HepG2 (cell line): ENCODE results near the gene ALS2. TPM values are rescaled to one million over a fixed set of nuclear protein-coding genes. Genes with fewer than 3 reads are reported as not detected.

Experiments
- CHCHD3 ChIP-seq: sonication (generic); formaldehyde crosslinking; IDR thresholded peaks from 2 replicates; pipeline ENCODE4 v1.8.0; 2022; ENCODE audit warnings: mild to moderate bottlenecking, missing genetic modification reagents, moderate library complexity
- FIP1L1 ChIP-seq: fragments of 200-400 bp; formaldehyde crosslinking; IDR thresholded peaks from 2 replicates; pipeline ENCODE4 v1.6.1; 2018; ENCODE audit warnings: low read depth, mild to moderate bottlenecking, low read length, moderate library complexity, borderline replicate concordance; ENCODE audit not compliant: insufficient read depth
- GTF3A ChIP-seq: sonication (generic); formaldehyde crosslinking; conservative IDR thresholded peaks from 2 replicates; pipeline ENCODE4 v1.4.0; 2020; ENCODE audit warnings: mild to moderate bottlenecking, missing genetic modification reagents
- MAZ ChIP-seq, 2 experiments: sonication (generic) in 1 of 2; formaldehyde crosslinking in 1 of 2; IDR thresholded peaks; 2 replicates each; pipeline versions ENCODE4 v1.5.0 to v1.6.1; 2012 to 2020; ENCODE audit warnings: low read depth in 2 of 2, mild to moderate bottlenecking in 2 of 2, borderline replicate concordance in 1 of 2, improper control_type of control experiment in 1 of 2, low read length in 1 of 2, missing genetic modification reagents in 1 of 2, moderate library complexity in 1 of 2
- NKX3-1 ChIP-seq: sonication (generic); formaldehyde crosslinking; IDR thresholded peaks from 2 replicates; pipeline ENCODE4 v1.5.0; 2020; ENCODE audit warnings: missing genetic modification reagents
- SNAI1 ChIP-seq: sonication (generic); formaldehyde crosslinking; IDR thresholded peaks from 2 replicates; pipeline ENCODE4 v1.5.0; 2020; ENCODE audit warnings: mild to moderate bottlenecking, missing genetic modification reagents, borderline replicate concordance
- ZFX ChIP-seq: sonication (generic); formaldehyde crosslinking; IDR thresholded peaks from 2 replicates; pipeline ENCODE4 v1.4.0; 2020; ENCODE audit warnings: mild to moderate bottlenecking, low read depth, missing genetic modification reagents, moderate library complexity
- ZNF230 ChIP-seq: sonication (generic); formaldehyde crosslinking; IDR thresholded peaks from 2 replicates; pipeline ENCODE4 v1.4.0; 2020; ENCODE audit warnings: mild to moderate bottlenecking, missing genetic modification reagents
- ZNF331 ChIP-seq: sonication (generic); formaldehyde crosslinking; IDR thresholded peaks from 2 replicates; pipeline ENCODE4 v1.4.0; 2020; ENCODE audit warnings: missing genetic modification reagents
- ZNF367 ChIP-seq: sonication (generic); formaldehyde crosslinking; IDR thresholded peaks from 2 replicates; pipeline ENCODE4 v1.4.0; 2020; ENCODE audit warnings: missing genetic modification reagents, borderline replicate concordance
- ZNF577 ChIP-seq: sonication (generic); formaldehyde crosslinking; IDR thresholded peaks from 2 replicates; pipeline ENCODE4 v1.4.0; 2020; ENCODE audit warnings: mild to moderate bottlenecking, low read depth, missing genetic modification reagents, borderline replicate concordance
- ZNF724P ChIP-seq: sonication (generic); formaldehyde crosslinking; IDR thresholded peaks from 2 replicates; pipeline ENCODE4 v1.8.0; 2022; ENCODE audit warnings: missing genetic modification reagents, borderline replicate concordance
- ZNF761 ChIP-seq: sonication (generic); formaldehyde crosslinking; conservative IDR thresholded peaks from 2 replicates; pipeline ENCODE4 v1.4.0; 2020; ENCODE audit warnings: mild to moderate bottlenecking, missing genetic modification reagents
- ZNF878 ChIP-seq: sonication (generic); formaldehyde crosslinking; IDR thresholded peaks from 2 replicates; pipeline ENCODE4 v1.8.1; 2023; ENCODE audit warnings: mild to moderate bottlenecking, missing genetic modification reagents, moderate library complexity
- polyA plus RNA-seq, 8 experiments: library from polyadenylated mRNA; depleted of rRNA in 3 of 8; stranded (reverse) in 7 of 8; unstranded in 1 of 8; fragments of >200 nt; fragmentation: Illumina TruSeq in 4 of 8; extraction: Trizol in 4 of 8; gene quantifications; 2 replicates each; pipeline versions ENCODE4 v1.2.1 to v1.2.3, GENCODE V29; 2011 to 2016; ENCODE audit warnings: low read depth in 4 of 8, missing spikeins in 1 of 8, mixed read lengths in 1 of 8; ENCODE audit not compliant: insufficient read depth in 1 of 8
- total RNA-seq, 5 experiments: library from RNA; depleted of rRNA; stranded (reverse); fragments of >200 nt; fragmentation: Illumina TruSeq; extraction: Trizol; gene quantifications; 2 replicates each; pipeline ENCODE4 v1.2.3, GENCODE V29; 2016; ENCODE audit warnings: low read depth in 1 of 5
- TF ChIP-seq, protein P1 (sequence below): sonication (generic); formaldehyde crosslinking; conservative IDR thresholded peaks from 2 replicates; pipeline ENCODE4 v1.4.0; 2020; ENCODE audit warnings: mild to moderate bottlenecking, missing genetic modification reagents, moderate library complexity
- TF ChIP-seq, protein P2 (sequence below): sonication (generic); formaldehyde crosslinking; IDR thresholded peaks from 2 replicates; pipeline ENCODE4 v1.5.1; 2020; ENCODE audit warnings: missing genetic modification reagents, mild to moderate bottlenecking, borderline replicate concordance
- TF ChIP-seq, protein P3 (sequence below): sonication (generic); formaldehyde crosslinking; IDR thresholded peaks from 2 replicates; pipeline ENCODE4 v1.5.1; 2020; ENCODE audit warnings: mild to moderate bottlenecking, moderate library complexity, missing genetic modification reagents

ALS2 gene
- total and polyA plus RNA-seq, 2 of the 13 experiments (the other 11 are each of a cell fraction or from before 2014, with no cell fraction given) = 12.7 to 19.3 TPM

DNA sequence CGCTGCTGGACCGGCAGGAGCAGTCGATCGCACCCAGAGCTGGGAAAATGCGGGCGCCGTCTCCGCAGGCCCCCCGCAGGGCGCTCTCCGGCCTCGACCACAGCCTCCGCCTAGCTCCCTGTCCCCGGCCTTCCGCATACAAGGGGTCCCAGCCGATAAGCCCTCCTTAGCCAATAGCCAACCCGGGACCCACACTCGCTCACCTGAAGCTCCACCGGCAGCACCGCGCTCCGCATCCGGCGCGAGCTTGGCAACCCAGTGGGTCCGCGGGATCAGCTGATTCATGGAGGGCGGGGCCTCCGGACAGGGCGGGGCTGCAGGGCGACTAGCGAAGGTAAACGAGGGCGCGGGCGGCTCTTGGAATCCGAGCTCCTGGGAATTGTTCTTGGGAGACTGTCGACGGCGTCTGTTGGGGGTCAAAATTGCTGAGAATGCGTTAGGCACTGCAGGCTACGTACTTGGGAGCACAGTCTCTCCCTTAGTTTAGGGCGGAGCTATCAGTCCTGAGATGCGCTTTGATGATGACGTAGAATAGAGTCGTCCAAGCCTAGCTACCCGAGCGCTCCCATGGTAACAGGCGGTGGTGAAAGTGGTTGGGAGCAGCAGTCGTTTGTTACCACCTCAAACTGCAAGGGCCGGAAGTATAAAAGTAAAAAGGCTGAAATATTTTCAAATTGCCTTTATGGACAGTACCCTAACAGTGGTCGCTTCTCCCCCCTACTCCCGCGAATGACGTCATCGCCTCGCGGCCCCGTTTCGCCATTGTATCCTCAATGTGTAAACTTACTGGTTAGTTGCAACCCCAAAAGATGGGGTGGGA is at the start of gene ALS2 (continued):
- peak; percentile 89; the same call in 1 of the 2 replicates for TF ChIP-seq ZNF230 (CRISPR knock-in tag)
- peak; percentile 60; the same call in 1 of the 2 replicates for TF ChIP-seq GTF3A (CRISPR knock-in tag)
- TF ChIP-seq MAZ (IDR thresholded peaks at IDR 0.05; ENCODE audit: borderline replicate concordance, low read depth, low read length) = peak; percentile 76
- peak; percentile 76; the same call in 1 of the 2 replicates for TF ChIP-seq MAZ (CRISPR knock-in tag; IDR thresholded peaks at IDR 0.05; ENCODE audit: low read depth)
- no peak for TF ChIP-seq ZNF724P (CRISPR knock-in tag)
- TF ChIP-seq ZFX = peak; percentile 88
- peak; percentile 84 for TF ChIP-seq ZNF331 (CRISPR knock-in tag)
- TF ChIP-seq, protein P1, sequence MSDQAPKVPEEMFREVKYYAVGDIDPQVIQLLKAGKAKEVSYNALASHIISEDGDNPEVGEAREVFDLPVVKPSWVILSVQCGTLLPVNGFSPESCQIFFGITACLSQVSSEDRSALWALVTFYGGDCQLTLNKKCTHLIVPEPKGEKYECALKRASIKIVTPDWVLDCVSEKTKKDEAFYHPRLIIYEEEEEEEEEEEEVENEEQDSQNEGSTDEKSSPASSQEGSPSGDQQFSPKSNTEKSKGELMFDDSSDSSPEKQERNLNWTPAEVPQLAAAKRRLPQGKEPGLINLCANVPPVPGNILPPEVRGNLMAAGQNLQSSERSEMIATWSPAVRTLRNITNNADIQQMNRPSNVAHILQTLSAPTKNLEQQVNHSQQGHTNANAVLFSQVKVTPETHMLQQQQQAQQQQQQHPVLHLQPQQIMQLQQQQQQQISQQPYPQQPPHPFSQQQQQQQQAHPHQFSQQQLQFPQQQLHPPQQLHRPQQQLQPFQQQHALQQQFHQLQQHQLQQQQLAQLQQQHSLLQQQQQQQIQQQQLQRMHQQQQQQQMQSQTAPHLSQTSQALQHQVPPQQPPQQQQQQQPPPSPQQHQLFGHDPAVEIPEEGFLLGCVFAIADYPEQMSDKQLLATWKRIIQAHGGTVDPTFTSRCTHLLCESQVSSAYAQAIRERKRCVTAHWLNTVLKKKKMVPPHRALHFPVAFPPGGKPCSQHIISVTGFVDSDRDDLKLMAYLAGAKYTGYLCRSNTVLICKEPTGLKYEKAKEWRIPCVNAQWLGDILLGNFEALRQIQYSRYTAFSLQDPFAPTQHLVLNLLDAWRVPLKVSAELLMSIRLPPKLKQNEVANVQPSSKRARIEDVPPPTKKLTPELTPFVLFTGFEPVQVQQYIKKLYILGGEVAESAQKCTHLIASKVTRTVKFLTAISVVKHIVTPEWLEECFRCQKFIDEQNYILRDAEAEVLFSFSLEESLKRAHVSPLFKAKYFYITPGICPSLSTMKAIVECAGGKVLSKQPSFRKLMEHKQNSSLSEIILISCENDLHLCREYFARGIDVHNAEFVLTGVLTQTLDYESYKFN (CRISPR knock-in tag) = peak; percentile 67
- no peak for TF ChIP-seq ZNF367
- TF ChIP-seq FIP1L1 = 0 out of 2 replicates have a peak, but pooled peaks have one; percentile 5
- peak; percentile 93; the same call in 1 of the 2 replicates for TF ChIP-seq NKX3-1 (CRISPR knock-in tag)
- TF ChIP-seq SNAI1 = peak; percentile 77; the same call in 1 of the 2 replicates
- TF ChIP-seq CHCHD3 = no peak
- TF ChIP-seq ZNF761 = peak; percentile 88
- no peak; the same call in none of the 2 replicates for TF ChIP-seq ZNF878 (CRISPR knock-in tag)
- TF ChIP-seq, protein P2, sequence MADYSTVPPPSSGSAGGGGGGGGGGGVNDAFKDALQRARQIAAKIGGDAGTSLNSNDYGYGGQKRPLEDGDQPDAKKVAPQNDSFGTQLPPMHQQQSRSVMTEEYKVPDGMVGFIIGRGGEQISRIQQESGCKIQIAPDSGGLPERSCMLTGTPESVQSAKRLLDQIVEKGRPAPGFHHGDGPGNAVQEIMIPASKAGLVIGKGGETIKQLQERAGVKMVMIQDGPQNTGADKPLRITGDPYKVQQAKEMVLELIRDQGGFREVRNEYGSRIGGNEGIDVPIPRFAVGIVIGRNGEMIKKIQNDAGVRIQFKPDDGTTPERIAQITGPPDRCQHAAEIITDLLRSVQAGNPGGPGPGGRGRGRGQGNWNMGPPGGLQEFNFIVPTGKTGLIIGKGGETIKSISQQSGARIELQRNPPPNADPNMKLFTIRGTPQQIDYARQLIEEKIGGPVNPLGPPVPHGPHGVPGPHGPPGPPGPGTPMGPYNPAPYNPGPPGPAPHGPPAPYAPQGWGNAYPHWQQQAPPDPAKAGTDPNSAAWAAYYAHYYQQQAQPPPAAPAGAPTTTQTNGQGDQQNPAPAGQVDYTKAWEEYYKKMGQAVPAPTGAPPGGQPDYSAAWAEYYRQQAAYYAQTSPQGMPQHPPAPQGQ (CRISPR knock-in tag) = no peak
- TF ChIP-seq, protein P3, sequence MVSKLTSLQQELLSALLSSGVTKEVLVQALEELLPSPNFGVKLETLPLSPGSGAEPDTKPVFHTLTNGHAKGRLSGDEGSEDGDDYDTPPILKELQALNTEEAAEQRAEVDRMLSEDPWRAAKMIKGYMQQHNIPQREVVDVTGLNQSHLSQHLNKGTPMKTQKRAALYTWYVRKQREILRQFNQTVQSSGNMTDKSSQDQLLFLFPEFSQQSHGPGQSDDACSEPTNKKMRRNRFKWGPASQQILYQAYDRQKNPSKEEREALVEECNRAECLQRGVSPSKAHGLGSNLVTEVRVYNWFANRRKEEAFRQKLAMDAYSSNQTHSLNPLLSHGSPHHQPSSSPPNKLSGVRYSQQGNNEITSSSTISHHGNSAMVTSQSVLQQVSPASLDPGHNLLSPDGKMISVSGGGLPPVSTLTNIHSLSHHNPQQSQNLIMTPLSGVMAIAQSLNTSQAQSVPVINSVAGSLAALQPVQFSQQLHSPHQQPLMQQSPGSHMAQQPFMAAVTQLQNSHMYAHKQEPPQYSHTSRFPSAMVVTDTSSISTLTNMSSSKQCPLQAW (CRISPR knock-in tag) = peak; percentile 72
- TF ChIP-seq ZNF577 (CRISPR knock-in tag) = no peak; the same call in 1 of the 2 replicates
